WTC11 (cell line): ENCODE data around the gene ANXA6. TPM values are rescaled to one million over a fixed set of nuclear protein-coding genes. Genes with fewer than 3 reads are reported as not detected.

Experiments
- ATAC-seq: fragments of 200-7000 bp; cut with Tn5 transposase; 2 replicates; pipeline ENCODE4 v1.10.0; 2021; ENCODE audit warnings: mild to moderate bottlenecking, moderate library complexity
- CTCF ChIA-PET: fragments of 300-600 bp; sonication (Branson Sonifier 250); formaldehyde crosslinking; loops from one replicate; lab custom pipeline; 2021; ENCODE audit warnings: antibody characterized with exemption; lab: Charles Lee
- POLR2A ChIA-PET: fragments of 350-600 bp; sonication (Branson Sonifier 250); formaldehyde crosslinking; loops from one replicate; lab custom pipeline; 2021; ENCODE audit warnings: antibody characterized with exemption; lab: Charles Lee
- DNase-seq: peaks from one replicate; pipeline ENCODE4 v3.0.0; 2021; ENCODE audit warnings: low spot score
- H3K27ac Mint-ChIP-seq: 2 replicates; pipeline ENCODE4 v1.8.0; 2021; ENCODE audit warnings: mixed read lengths
- H3K27me3 Mint-ChIP-seq: 2 replicates; pipeline ENCODE4 v1.8.0; 2021; ENCODE audit warnings: low read depth, mild to moderate bottlenecking, moderate library complexity, mixed read lengths
- H3K36me3 Mint-ChIP-seq: 2 replicates; pipeline ENCODE4 v1.8.0; 2021; ENCODE audit warnings: mixed read lengths
- H3K4me1 Mint-ChIP-seq: 2 replicates; pipeline ENCODE4 v1.8.0; 2022; ENCODE audit warnings: mixed read lengths
- H3K4me3 Mint-ChIP-seq: 2 replicates; pipeline ENCODE4 v1.8.0; 2021; ENCODE audit warnings: mild to moderate bottlenecking, moderate library complexity, mixed read lengths
- H3K9me3 Mint-ChIP-seq: 2 replicates; pipeline ENCODE4 v1.8.0; 2021; ENCODE audit warnings: mixed read lengths
- CBFB ChIP-seq: sonication (generic); formaldehyde crosslinking; IDR thresholded peaks from 2 replicates; pipeline ENCODE4 v1.8.1; 2022; ENCODE audit warnings: mild to moderate bottlenecking, low read depth, missing genetic modification reagents
- CREB1 ChIP-seq: sonication (generic); formaldehyde crosslinking; IDR thresholded peaks from 2 replicates; pipeline ENCODE4 v1.8.0; 2023; ENCODE audit warnings: mild to moderate bottlenecking, missing genetic modification reagents
- FOXJ3 ChIP-seq: sonication (generic); formaldehyde crosslinking; IDR thresholded peaks from 2 replicates; pipeline ENCODE4 v1.9.0; 2021; ENCODE audit warnings: missing genetic modification reagents, mild to moderate bottlenecking, borderline replicate concordance
- FOXK1 ChIP-seq: sonication (generic); formaldehyde crosslinking; IDR thresholded peaks from 2 replicates; pipeline ENCODE4 v1.8.0; 2022; ENCODE audit warnings: mild to moderate bottlenecking, moderate library complexity, missing genetic modification reagents
- ZNF396 ChIP-seq: fragments of 250-450 bp; sonication (Bioruptor Pico); IDR thresholded peaks from 2 replicates; pipeline ENCODE4 v1.8.0; 2021; ENCODE audit warnings: mild to moderate bottlenecking, moderate library complexity, borderline replicate concordance
- ZNF423 ChIP-seq: fragments of 250-450 bp; sonication (Bioruptor Pico); IDR thresholded peaks from 2 replicates; pipeline ENCODE4 v2.1.2; 2022; ENCODE audit warnings: mild to moderate bottlenecking, moderate library complexity
- ZNF671 ChIP-seq: fragments of 250-450 bp; sonication (Bioruptor Pico); IDR thresholded peaks from 2 replicates; pipeline ENCODE4 v1.8.0; 2021; ENCODE audit warnings: mild to moderate bottlenecking
- total RNA-seq: library from RNA; stranded (reverse); gene quantifications from 3 replicates; pipeline ENCODE4 v1.2.3, GENCODE V29; 2021
- TF ChIP-seq, protein P1 (sequence below): sonication (generic); formaldehyde crosslinking; conservative IDR thresholded peaks from 2 replicates; pipeline ENCODE4 v1.8.1; 2022; ENCODE audit warnings: mild to moderate bottlenecking, missing genetic modification reagents
- TF ChIP-seq, protein P2 (sequence below): sonication (generic); formaldehyde crosslinking; IDR thresholded peaks from 2 replicates; pipeline ENCODE4 v1.8.1; 2022; ENCODE audit warnings: mild to moderate bottlenecking, missing genetic modification reagents, moderate library complexity, borderline replicate concordance
- TF ChIP-seq, protein P3 (sequence below): sonication (generic); formaldehyde crosslinking; IDR thresholded peaks from 2 replicates; pipeline ENCODE4 v1.8.1; 2023; ENCODE audit warnings: mild to moderate bottlenecking, missing genetic modification reagents
- TF ChIP-seq, protein P4 (sequence below): fragments of 250-450 bp; sonication (Bioruptor Pico); IDR thresholded peaks from 2 replicates; pipeline ENCODE4 v1.9.0; 2021; ENCODE audit warnings: mild to moderate bottlenecking, borderline replicate concordance

Gene ANXA6
- total RNA-seq, 1 experiment from 2014 or later: 92.8 TPM

DNA sequence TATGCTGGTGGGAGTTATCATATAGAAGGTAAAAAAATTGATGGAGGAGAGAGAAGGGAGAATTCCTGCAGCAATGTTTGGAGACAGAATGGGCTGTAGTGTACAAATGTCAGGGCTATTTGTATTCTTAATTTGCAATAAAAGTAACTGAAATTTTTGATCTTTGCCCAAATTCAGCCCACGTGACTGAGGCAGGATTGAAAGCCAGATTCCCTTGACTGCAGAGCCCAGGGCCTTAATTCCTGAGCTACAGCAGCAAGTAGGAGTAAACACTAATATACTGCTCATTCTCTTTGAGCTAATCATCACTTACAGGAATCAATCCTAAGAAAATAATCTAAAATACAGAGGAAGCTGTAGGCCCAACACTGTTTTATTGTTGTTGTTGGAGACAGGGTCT lies 5.2 kb upstream of the ANXA6 start (continued):
- TF ChIP-seq, protein P1, sequence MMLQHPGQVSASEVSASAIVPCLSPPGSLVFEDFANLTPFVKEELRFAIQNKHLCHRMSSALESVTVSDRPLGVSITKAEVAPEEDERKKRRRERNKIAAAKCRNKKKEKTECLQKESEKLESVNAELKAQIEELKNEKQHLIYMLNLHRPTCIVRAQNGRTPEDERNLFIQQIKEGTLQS (CRISPR knock-in tag): no peak
- TF ChIP-seq ZNF671 (CRISPR knock-in tag): no peak
- TF ChIP-seq, protein P2, sequence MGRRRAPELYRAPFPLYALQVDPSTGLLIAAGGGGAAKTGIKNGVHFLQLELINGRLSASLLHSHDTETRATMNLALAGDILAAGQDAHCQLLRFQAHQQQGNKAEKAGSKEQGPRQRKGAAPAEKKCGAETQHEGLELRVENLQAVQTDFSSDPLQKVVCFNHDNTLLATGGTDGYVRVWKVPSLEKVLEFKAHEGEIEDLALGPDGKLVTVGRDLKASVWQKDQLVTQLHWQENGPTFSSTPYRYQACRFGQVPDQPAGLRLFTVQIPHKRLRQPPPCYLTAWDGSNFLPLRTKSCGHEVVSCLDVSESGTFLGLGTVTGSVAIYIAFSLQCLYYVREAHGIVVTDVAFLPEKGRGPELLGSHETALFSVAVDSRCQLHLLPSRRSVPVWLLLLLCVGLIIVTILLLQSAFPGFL (CRISPR knock-in tag): no peak
- TF ChIP-seq CREB1: no peak

DNA sequence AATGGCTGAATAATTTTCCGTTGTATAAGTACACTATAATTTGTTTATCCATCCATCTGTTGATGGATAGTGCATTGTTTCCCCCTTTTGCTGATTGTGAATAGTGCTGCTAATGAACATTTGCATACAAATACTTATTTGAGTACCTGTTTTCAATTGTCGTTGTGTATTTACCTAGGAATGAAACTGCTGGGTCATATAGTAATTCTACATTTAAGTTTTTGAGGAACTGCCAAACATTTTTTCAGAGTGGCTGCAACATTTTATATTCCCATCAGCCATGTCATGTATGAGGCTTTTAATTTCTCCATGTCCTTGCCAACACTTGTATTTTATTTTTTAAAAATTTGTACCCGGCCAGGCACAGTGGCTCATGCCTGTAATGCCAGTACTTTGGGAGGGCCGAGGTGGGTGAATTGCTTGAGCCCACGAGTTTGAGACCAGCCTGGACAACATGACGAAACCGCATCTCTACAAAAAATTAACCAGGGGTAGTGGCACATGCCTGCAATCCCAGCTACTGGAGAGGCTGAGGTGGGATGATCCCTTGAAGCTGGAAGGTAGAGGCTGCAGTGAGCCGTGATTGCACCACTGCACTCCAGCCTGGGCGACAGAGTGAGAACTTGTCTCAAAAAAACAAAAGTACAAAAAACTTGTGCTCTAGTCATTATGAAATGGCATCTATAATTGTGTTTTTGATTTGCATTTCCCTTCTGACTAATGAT lies 2.2 kb upstream of the ANXA6 start:
- ChIA-PET POLR2A (no interaction called here), CTCF (interaction anchor here (2.4 kb wide), 1 partner anchor 45 kb away, joined by 9 read pairs; no protein-coding TSS in a partner anchor)
- no peaks in the 10 kb centered on the region for H3K9me3 Mint-ChIP-seq
- no peak overlapping the region for H3K4me3 Mint-ChIP-seq
- no peak overlapping the region; the same call in 1 of the 2 replicates for H3K27ac Mint-ChIP-seq
- TF ChIP-seq ZNF396: no peak
- TF ChIP-seq, protein P3, sequence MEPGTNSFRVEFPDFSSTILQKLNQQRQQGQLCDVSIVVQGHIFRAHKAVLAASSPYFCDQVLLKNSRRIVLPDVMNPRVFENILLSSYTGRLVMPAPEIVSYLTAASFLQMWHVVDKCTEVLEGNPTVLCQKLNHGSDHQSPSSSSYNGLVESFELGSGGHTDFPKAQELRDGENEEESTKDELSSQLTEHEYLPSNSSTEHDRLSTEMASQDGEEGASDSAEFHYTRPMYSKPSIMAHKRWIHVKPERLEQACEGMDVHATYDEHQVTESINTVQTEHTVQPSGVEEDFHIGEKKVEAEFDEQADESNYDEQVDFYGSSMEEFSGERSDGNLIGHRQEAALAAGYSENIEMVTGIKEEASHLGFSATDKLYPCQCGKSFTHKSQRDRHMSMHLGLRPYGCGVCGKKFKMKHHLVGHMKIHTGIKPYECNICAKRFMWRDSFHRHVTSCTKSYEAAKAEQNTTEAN (CRISPR knock-in tag): no peak
- TF ChIP-seq FOXK1 (CRISPR knock-in tag): no peak
- TF ChIP-seq, protein P4, sequence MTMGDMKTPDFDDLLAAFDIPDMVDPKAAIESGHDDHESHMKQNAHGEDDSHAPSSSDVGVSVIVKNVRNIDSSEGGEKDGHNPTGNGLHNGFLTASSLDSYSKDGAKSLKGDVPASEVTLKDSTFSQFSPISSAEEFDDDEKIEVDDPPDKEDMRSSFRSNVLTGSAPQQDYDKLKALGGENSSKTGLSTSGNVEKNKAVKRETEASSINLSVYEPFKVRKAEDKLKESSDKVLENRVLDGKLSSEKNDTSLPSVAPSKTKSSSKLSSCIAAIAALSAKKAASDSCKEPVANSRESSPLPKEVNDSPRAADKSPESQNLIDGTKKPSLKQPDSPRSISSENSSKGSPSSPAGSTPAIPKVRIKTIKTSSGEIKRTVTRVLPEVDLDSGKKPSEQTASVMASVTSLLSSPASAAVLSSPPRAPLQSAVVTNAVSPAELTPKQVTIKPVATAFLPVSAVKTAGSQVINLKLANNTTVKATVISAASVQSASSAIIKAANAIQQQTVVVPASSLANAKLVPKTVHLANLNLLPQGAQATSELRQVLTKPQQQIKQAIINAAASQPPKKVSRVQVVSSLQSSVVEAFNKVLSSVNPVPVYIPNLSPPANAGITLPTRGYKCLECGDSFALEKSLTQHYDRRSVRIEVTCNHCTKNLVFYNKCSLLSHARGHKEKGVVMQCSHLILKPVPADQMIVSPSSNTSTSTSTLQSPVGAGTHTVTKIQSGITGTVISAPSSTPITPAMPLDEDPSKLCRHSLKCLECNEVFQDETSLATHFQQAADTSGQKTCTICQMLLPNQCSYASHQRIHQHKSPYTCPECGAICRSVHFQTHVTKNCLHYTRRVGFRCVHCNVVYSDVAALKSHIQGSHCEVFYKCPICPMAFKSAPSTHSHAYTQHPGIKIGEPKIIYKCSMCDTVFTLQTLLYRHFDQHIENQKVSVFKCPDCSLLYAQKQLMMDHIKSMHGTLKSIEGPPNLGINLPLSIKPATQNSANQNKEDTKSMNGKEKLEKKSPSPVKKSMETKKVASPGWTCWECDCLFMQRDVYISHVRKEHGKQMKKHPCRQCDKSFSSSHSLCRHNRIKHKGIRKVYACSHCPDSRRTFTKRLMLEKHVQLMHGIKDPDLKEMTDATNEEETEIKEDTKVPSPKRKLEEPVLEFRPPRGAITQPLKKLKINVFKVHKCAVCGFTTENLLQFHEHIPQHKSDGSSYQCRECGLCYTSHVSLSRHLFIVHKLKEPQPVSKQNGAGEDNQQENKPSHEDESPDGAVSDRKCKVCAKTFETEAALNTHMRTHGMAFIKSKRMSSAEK (CRISPR knock-in tag): no peak
- TF ChIP-seq FOXJ3: no peak
- DNase-seq: no peak
- H3K36me3 Mint-ChIP-seq: no peaks in the 10 kb centered on the region
- peaks cover 14% of the 10 kb centered on the region for H3K27me3 Mint-ChIP-seq
- peaks cover 24% of the 10 kb centered on the region for H3K4me1 Mint-ChIP-seq
- ATAC-seq: no peak

DNA sequence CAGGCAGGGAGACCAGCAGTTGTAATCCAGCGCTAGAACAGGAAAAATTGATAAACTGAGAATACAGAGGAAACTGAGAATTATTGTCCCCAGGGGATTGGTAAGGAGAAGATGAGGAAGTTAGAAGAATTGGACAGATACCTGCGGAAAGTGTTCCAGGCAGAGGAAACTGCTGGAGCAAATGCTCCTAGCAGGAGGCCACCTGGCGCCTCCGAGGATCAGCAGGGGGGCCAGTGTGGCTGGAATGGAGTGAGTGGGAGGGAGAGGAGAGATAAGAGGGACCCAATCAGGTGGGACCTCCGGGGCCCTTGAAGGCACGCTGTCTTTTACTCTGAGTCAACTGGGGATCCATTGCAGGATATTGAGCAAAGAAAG lies 695 bp upstream of the ANXA6 start:
- DNase-seq: peak; percentile 29
- TF ChIP-seq ZNF423 (CRISPR knock-in tag) (peak; percentile 73), CBFB (CRISPR knock-in tag) (no peak)
- POLR2A ChIA-PET: interaction anchor here (0.5 to 1.1 kb wide), 4 partner anchors 15 to 94 kb away, joined by 3 to 8 read pairs (median 6); partner anchors contain the start of gene GM2A
- no peak overlapping the region for H3K27ac Mint-ChIP-seq
- no peaks in the 10 kb centered on the region for H3K9me3 Mint-ChIP-seq
- H3K4me3 Mint-ChIP-seq: peak overlapping the region; percentile 74
- ATAC-seq: no peak; the same call in 1 of the 2 replicates
- CTCF ChIA-PET: interaction anchor here (1.2 to 2.5 kb wide), 7 partner anchors 16 to 110 kb away, joined by 3 to 21 read pairs (median 9); partner anchors contain the start of gene GM2A
- peaks cover 14% of the 10 kb centered on the region for H3K27me3 Mint-ChIP-seq
- no peaks in the 10 kb centered on the region for H3K36me3 Mint-ChIP-seq
- peaks cover 24% of the 10 kb centered on the region for H3K4me1 Mint-ChIP-seq
